Kidney (tissue), 14 donors: ENCODE data around the gene PRKCE. TPM values are rescaled to one million over a fixed set of nuclear protein-coding genes. Genes with fewer than 3 reads are reported as not detected.

Source experiments
- DNase-seq, 5 donors: peaks; one replicate each; pipeline ENCODE4 v3.0.0-alpha.2; 2013 to 2020
- FAIRE-seq: peaks from 2 replicates; lab custom pipeline; 2012; peaks lifted over from hg19 to GRCh38; lab: Jason Lieb, UNC
- H3K27ac ChIP-seq, 2 donors: one replicate each; pipeline ENCODE4 v1.7.0; 2013; ENCODE audit warnings: low read depth in 2 of 2, low read length in 2 of 2, inconsistent platforms in 1 of 2
- H3K27me3 ChIP-seq: one replicate; pipeline ENCODE4 v1.7.1; 2013; ENCODE audit warnings: low read length, inconsistent platforms; ENCODE audit not compliant: control insufficient read depth, insufficient read depth
- H3K36me3 ChIP-seq, 3 donors: one replicate each; pipeline versions ENCODE4 v1.7.0 to v1.7.1; 2013; ENCODE audit warnings: low read length in 3 of 3, control low read depth in 1 of 3, inconsistent platforms in 1 of 3; ENCODE audit not compliant: insufficient read depth in 3 of 3, control insufficient read depth in 2 of 3
- H3K4me1 ChIP-seq, 3 donors: one replicate each; pipeline versions ENCODE4 v1.7.0 to v1.7.1; 2013; ENCODE audit warnings: low read length in 3 of 3, inconsistent platforms in 1 of 3, low read depth in 1 of 3; ENCODE audit not compliant: control insufficient read depth in 2 of 3, insufficient read depth in 2 of 3
- H3K4me3 ChIP-seq, 3 donors: one replicate each; pipeline versions ENCODE4 v1.7.0 to v1.8.1; 2013; ENCODE audit warnings: low read length in 3 of 3, control low read depth in 1 of 3, inconsistent platforms in 1 of 3
- H3K9ac ChIP-seq, 3 donors: one replicate each; pipeline versions ENCODE4 v1.7.0 to v1.7.1; 2013; ENCODE audit warnings: low read length in 3 of 3, control low read depth in 1 of 3, inconsistent platforms in 1 of 3
- H3K9me3 ChIP-seq, 3 donors: one replicate each; pipeline versions ENCODE4 v1.7.0 to v1.7.1; 2013; ENCODE audit warnings: low read length in 3 of 3, control low read depth in 1 of 3, inconsistent platforms in 1 of 3; ENCODE audit not compliant: control insufficient read depth in 2 of 3, insufficient read depth in 1 of 3
- intact Hi-C: fragments of 100-400 bp; cut with DNase I; formaldehyde crosslinking; loops from one replicate; pipeline ENCODE4 v1.11.1; 2022
- polyA plus RNA-seq: library from polyadenylated mRNA; stranded (reverse); fragments of 350-450 nt; fragmentation: Illumina TruSeq; extraction: RNeasy Lipid Tissue Mini Kit (QIAGEN cat#74804); gene quantifications from one replicate; pipeline ENCODE4 v1.2.3, GENCODE V29; 2014; ENCODE audit warnings: low read depth, low replicate concordance; ENCODE audit not compliant: insufficient read depth
- total RNA-seq: library from RNA; stranded (reverse); fragmentation: NEBNext Ultra II Directional; extraction: Animal tissue kit (Norgen Biotek cat#: 25700); gene quantifications from one replicate; pipeline ENCODE4 v1.2.1, GENCODE V29; 2021
- TF ChIP-seq, protein P1 (sequence below): IDR thresholded peaks from 3 replicates; pipeline ENCODE4 v1.5.1; 2012; ENCODE audit warnings: mild to moderate bottlenecking, moderate library complexity, borderline replicate concordance; ENCODE audit not compliant: insufficient read depth; ENCODE audit errors: extremely low read depth
- donor health status: control.
- donor health status: control.
- donor health status: control.
- donor health status: control.
- donor health status: control.
- donor health status: DM: yes; HTN: yes; CAD: no.
- donor health status: Normal renal cell carcinoma (clear cell type).

The PRKCE gene
- total and polyA plus RNA-seq, 2 donors from 2014 or later = 11.1 to 27.3 TPM

DNA sequence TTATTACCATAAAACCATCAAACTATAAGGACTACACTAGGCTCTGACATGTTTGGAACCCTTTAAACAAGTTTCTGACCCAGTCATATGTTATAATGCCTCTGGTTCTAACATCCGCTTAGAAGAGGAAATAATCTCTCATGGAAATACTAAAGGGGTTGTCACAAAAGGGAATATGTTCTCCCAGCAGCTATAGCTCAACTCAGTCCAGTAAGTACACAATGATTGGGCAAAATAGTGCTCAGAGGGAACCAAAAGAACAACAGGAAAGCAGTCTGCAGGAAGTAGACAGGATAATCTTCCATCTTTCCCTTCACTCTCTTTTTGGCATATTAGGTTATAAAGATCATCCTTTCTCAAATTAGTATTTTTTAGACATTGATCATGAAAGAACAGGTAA is 44.7 kb upstream of the PRKCE start:
- intact Hi-C loops = no loop called here
- TF ChIP-seq, protein P1, sequence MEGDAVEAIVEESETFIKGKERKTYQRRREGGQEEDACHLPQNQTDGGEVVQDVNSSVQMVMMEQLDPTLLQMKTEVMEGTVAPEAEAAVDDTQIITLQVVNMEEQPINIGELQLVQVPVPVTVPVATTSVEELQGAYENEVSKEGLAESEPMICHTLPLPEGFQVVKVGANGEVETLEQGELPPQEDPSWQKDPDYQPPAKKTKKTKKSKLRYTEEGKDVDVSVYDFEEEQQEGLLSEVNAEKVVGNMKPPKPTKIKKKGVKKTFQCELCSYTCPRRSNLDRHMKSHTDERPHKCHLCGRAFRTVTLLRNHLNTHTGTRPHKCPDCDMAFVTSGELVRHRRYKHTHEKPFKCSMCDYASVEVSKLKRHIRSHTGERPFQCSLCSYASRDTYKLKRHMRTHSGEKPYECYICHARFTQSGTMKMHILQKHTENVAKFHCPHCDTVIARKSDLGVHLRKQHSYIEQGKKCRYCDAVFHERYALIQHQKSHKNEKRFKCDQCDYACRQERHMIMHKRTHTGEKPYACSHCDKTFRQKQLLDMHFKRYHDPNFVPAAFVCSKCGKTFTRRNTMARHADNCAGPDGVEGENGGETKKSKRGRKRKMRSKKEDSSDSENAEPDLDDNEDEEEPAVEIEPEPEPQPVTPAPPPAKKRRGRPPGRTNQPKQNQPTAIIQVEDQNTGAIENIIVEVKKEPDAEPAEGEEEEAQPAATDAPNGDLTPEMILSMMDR = no peak
- peaks cover 0 to 2% (median 0%) of the 10 kb centered on the region in 3 donors for H3K4me1 ChIP-seq
- H3K9me3 ChIP-seq = no peaks in the 10 kb centered on the region
- H3K4me3 ChIP-seq = no peak overlapping the region
- peaks cover 2 to 5% (median 4%) of the 10 kb centered on the region in 3 donors for H3K36me3 ChIP-seq
- FAIRE-seq = no peak
- H3K27ac ChIP-seq = no peak overlapping the region
- no peak for DNase-seq
- no peaks in the 10 kb centered on the region for H3K27me3 ChIP-seq
- no peak overlapping the region for H3K9ac ChIP-seq

DNA sequence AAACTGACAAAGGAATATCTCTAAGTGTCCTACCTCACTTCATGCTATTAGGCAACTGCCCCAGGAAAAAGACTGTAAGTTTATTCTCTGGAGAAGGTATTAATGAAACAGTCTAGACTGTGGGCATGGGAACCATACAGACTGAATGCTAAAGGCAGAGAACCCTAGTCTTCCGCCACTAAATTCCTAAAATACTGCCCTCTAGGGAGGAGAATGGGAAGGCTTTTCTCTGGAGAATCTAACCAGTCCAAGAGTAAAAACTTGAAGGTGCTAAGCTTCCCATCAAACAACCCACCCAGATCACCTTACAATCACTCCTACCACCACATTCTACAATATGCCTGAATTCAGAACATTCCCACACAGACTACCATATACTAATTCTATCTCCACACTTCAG is 43.8 kb upstream of the PRKCE start:
- H3K36me3 ChIP-seq = peaks cover 0 to 5% (median 3%) of the 10 kb centered on the region in 3 donors
- no peak overlapping the region for H3K27ac ChIP-seq
- no peak overlapping the region for H3K4me3 ChIP-seq
- H3K9ac ChIP-seq = no peak overlapping the region
- DNase-seq = peak in 2 of 5 donors; percentile 46
- no peaks in the 10 kb centered on the region for H3K27me3 ChIP-seq
- H3K4me1 ChIP-seq = peaks cover 0 to 2% (median 0%) of the 10 kb centered on the region in 3 donors
- intact Hi-C loops = no loop called here
- H3K9me3 ChIP-seq = no peaks in the 10 kb centered on the region
- no peak for FAIRE-seq
- TF ChIP-seq, protein P1 = no peak

DNA sequence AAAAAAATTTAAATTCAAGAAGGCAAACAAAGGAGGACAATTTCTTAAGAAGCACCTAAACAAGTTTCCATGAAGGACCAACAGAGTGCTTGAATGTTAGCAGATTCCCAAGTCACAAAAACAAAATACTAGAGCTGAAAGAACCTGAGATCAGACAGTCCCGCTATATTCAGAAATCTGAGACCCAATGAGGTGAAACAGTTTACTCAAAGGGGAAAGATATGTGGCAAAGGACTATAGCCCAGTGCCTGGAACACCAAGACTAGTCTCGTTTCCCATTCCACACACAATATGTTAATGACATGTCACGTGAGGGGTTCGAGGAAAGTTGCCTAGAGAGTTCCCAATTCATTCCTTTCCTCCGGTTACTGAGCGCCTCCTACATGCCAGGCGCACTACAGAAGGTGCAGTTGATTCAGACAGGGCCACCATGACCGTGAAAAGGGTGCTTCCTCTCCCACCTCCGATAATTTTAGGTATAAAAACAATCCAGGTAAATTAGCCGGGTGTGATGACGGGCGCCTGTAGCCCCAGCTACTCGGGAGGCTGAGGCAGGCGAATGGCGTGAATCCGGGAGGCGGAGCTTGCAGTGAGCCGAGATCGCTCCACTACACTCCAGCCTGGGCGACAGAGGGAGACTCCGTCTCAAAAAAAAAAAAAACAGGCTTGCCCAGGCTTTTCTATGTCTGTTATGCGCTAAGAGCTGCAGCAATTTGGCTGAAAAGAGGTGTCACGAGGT is 41.0 kb upstream of the PRKCE start:
- Histone ChIP-seq H3K9ac (peak overlapping the region; percentile 20 to 90 (median 65)), H3K4me1 (peaks cover 0 to 2% (median 0%) of the 10 kb centered on the region in 3 donors), H3K36me3 (no peaks in the 10 kb centered on the region), H3K4me3 (peak overlapping the region; percentile 66 to 98 (median 77)), H3K27ac (peak overlapping the region; percentile 68 to 95), H3K9me3 (no peaks in the 10 kb centered on the region), H3K27me3 (no peaks in the 10 kb centered on the region)
- no peak for FAIRE-seq
- peak; percentile 65 to 93 (median 69) for DNase-seq
- TF ChIP-seq, protein P1 = peak; percentile 39
- intact Hi-C loops = no loop called here
